Measurements from ENCODE around the gene SORCS2.

Gene SORCS2

DNA sequence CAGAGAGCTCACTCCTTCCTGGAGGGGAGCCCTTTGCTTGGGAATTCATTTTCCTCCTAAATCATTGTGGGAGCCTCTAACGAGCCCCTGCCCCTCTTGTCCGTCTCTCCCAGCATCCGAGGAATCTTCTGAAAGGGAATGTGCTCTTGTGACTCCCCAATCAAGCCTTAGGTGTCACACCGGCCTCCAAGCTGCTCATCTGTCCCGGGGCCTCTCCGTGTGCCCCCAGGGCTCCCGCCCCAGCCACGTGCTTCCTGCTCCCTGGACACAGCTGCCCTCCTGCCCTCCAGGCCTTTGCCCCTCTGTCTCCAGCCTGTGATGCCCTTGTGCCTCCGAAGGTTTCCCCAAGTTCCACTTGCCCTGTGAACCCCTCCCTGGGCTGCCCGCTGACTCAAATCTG lies 507.5 kb downstream of the SORCS2 start:
- TF ChIP-seq EZH2 (IDR thresholded peaks at IDR 0.05; ENCODE audit: borderline replicate concordance, low read depth, low read length, severe bottlenecking): no peak
- TF ChIP-seq, protein P1, sequence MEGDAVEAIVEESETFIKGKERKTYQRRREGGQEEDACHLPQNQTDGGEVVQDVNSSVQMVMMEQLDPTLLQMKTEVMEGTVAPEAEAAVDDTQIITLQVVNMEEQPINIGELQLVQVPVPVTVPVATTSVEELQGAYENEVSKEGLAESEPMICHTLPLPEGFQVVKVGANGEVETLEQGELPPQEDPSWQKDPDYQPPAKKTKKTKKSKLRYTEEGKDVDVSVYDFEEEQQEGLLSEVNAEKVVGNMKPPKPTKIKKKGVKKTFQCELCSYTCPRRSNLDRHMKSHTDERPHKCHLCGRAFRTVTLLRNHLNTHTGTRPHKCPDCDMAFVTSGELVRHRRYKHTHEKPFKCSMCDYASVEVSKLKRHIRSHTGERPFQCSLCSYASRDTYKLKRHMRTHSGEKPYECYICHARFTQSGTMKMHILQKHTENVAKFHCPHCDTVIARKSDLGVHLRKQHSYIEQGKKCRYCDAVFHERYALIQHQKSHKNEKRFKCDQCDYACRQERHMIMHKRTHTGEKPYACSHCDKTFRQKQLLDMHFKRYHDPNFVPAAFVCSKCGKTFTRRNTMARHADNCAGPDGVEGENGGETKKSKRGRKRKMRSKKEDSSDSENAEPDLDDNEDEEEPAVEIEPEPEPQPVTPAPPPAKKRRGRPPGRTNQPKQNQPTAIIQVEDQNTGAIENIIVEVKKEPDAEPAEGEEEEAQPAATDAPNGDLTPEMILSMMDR (IDR thresholded peaks at IDR 0.05; ENCODE audit: borderline replicate concordance, extremely low read depth, low read length, poor library complexity, severe bottlenecking): no peak
- ATAC-seq (ENCODE audit: insufficient read depth, low read depth): no peak
- H3K79me2 ChIP-seq (ENCODE audit: insufficient read depth, low read length): no peaks in the 10 kb centered on the region

DNA sequence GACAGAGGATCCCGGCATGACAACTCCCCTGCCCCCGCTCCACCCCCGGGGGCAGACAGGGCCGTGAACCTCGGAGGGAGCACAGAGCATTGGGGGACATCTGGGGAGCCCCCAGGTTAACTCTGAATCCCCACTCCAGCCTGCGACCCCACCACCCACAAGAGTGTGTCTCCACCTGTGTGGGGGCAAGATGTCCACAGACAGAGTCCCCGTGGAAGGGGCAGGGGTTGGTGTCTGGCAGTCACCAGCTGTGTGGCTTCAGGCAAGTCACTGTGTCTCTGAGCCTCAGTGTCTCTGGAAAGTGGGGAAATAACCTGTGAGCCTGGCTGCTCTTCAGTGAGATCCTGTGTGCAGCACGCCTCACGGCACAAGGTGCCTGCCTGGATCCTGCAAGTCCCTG lies 508.3 kb downstream of the SORCS2 start:
- H3K4me1 ChIP-seq (ENCODE audit: insufficient read depth, low read length): no peaks in the 10 kb centered on the region
- no peaks in the 10 kb centered on the region; the same call in 1 of the 2 replicates for H4K20me1 ChIP-seq (ENCODE audit: insufficient read depth, low read length)
- no peak overlapping the region for H2AFZ ChIP-seq (ENCODE audit: low read depth, low read length)
- H3K9me3 ChIP-seq (ENCODE audit: insufficient read depth, low read length, severe bottlenecking): no peaks in the 10 kb centered on the region
- H3K36me3 ChIP-seq (ENCODE audit: insufficient read depth, low read length): no peaks in the 10 kb centered on the region
- DNase-seq: no peak
- no peak overlapping the region for H3K27ac ChIP-seq (ENCODE audit: low read length)
- ATAC-seq (ENCODE audit: insufficient read depth, low read depth): no peak
- no peaks in the 10 kb centered on the region for H3K27me3 ChIP-seq (ENCODE audit: insufficient read depth, low read length, poor library complexity)
- H3K4me2 ChIP-seq (ENCODE audit: insufficient read depth, low read length): no peak overlapping the region
- H3K4me3 ChIP-seq (ENCODE audit: low read depth in 1 of 2, low read length in 2 of 2): no peak overlapping the region
- H3K79me2 ChIP-seq (ENCODE audit: insufficient read depth, low read length): no peaks in the 10 kb centered on the region
- H3K9ac ChIP-seq (ENCODE audit: low read depth, low read length): no peak overlapping the region
- TF ChIP-seq, protein P1 (IDR thresholded peaks at IDR 0.05; ENCODE audit: borderline replicate concordance, extremely low read depth, low read length, poor library complexity, severe bottlenecking): no peak
- TF ChIP-seq EZH2 (IDR thresholded peaks at IDR 0.05; ENCODE audit: borderline replicate concordance, low read depth, low read length, severe bottlenecking): no peak

More for the DNA sequence above, 507.5 kb downstream of the SORCS2 start:
- H3K9ac ChIP-seq (ENCODE audit: low read depth, low read length): no peak overlapping the region
- H3K9me3 ChIP-seq (ENCODE audit: insufficient read depth, low read length, severe bottlenecking): no peaks in the 10 kb centered on the region
- H3K27ac ChIP-seq (ENCODE audit: low read length): no peak overlapping the region
- no peak overlapping the region for H3K4me3 ChIP-seq (ENCODE audit: low read depth in 1 of 2, low read length in 2 of 2)
- H4K20me1 ChIP-seq (ENCODE audit: insufficient read depth, low read length): no peaks in the 10 kb centered on the region
- H3K4me1 ChIP-seq (ENCODE audit: insufficient read depth, low read length): no peaks in the 10 kb centered on the region
- no peak for DNase-seq
- no peak overlapping the region for H2AFZ ChIP-seq (ENCODE audit: low read depth, low read length)
- no peaks in the 10 kb centered on the region for H3K27me3 ChIP-seq (ENCODE audit: insufficient read depth, low read length, poor library complexity)
- no peaks in the 10 kb centered on the region for H3K36me3 ChIP-seq (ENCODE audit: insufficient read depth, low read length)
- H3K4me2 ChIP-seq (ENCODE audit: insufficient read depth, low read length): no peak overlapping the region

DNA sequence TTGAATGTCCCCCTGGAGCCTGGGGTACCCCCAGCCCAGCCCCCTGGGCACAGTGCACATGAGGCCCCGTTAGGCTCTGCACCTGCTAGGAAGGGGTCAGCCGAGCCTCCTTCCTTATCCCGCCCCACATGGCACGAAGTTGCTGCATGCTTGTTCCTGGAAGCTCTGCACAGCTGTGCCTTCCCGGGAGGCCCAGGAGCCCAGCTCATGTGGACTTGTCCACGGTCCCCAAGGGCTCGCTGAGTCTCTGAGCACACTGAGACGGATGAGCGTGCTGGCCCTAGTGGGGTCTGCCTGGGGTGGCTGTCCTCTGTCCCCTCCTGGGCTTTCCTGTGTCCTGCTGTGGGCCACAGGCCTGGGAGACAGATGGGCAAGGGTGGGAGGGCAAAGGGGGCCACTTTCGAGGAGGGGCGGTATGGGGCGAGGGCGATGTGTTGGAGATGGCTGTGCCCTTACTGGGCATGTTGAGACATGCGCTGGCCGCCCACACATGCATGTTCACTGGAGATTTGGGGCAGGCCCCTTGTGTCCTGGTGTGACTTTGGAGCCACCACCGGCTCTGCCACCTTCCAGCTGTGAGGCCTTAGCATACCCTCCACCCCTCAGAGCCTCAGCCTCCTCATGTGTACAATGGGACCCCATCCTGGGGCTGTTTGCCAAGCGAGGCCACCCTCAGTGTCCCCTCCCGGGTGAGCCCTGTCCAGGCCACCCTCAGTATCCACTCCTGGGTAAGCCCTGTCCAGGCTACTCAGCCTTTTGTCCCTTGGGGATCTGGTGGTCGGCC lies 509.7 kb downstream of the SORCS2 start:
- Histone ChIP-seq H3K9ac (ENCODE audit: low read depth, low read length) (no peak overlapping the region), H3K4me2 (ENCODE audit: insufficient read depth, low read length) (no peak overlapping the region), H3K27ac (ENCODE audit: low read length) (no peak overlapping the region), H3K27me3 (ENCODE audit: insufficient read depth, low read length, poor library complexity) (no peaks in the 10 kb centered on the region), H3K4me3 (ENCODE audit: low read depth in 1 of 2, low read length in 2 of 2) (no peak overlapping the region), H3K79me2 (ENCODE audit: insufficient read depth, low read length) (no peaks in the 10 kb centered on the region), H3K9me3 (ENCODE audit: insufficient read depth, low read length, severe bottlenecking) (no peaks in the 10 kb centered on the region), H3K4me1 (ENCODE audit: insufficient read depth, low read length) (no peaks in the 10 kb centered on the region), H3K36me3 (ENCODE audit: insufficient read depth, low read length) (no peaks in the 10 kb centered on the region), H2AFZ (ENCODE audit: low read depth, low read length) (no peak overlapping the region), H4K20me1 (ENCODE audit: insufficient read depth, low read length) (no peaks in the 10 kb centered on the region; the same call in 1 of the 2 replicates)
- TF ChIP-seq, protein P1 (IDR thresholded peaks at IDR 0.05; ENCODE audit: borderline replicate concordance, extremely low read depth, low read length, poor library complexity, severe bottlenecking): no peak
- TF ChIP-seq EZH2 (IDR thresholded peaks at IDR 0.05; ENCODE audit: borderline replicate concordance, low read depth, low read length, severe bottlenecking): no peak
- ATAC-seq (ENCODE audit: insufficient read depth, low read depth) (no peak), DNase-seq (no peak)
